SH-SY5Y (cell line): ENCODE results near the gene PPHLN1.

Experiments
- GATA2 ChIP-seq: IDR thresholded peaks from 2 replicates; pipeline ENCODE4 v1.6.1; 2011; ENCODE audit warnings: mild to moderate bottlenecking, low read depth, low read length
- GATA3 ChIP-seq: IDR thresholded peaks from 2 replicates; pipeline ENCODE4 v1.6.1; 2011; ENCODE audit warnings: low read depth, mild to moderate bottlenecking, low read length, moderate library complexity

- TF ChIP-seq GATA2 = no peak
- TF ChIP-seq GATA3 = no peak
Measured at GRCh38 chr12:42485823-42486222, 159.9 kb downstream of the PPHLN1 start.
